ENCODE results near the gene EPC2.
A peak's percentile ranks its signal among the peaks of the same experiment; 100 is the strongest.
"Not testable (repeated sequence)": the region's sequence is repeated elsewhere in the genome, so short reads cannot be mapped to it uniquely, and the experiment has no call there.

The EPC2 gene

GRCh38 chr2:148674063-148675020 is 29.8 kb downstream of the EPC2 start:
- DNase-seq (ENCODE audit: low read depth in 2 of 2), result peak in 1 of 2 donors; percentile 17

DNA sequence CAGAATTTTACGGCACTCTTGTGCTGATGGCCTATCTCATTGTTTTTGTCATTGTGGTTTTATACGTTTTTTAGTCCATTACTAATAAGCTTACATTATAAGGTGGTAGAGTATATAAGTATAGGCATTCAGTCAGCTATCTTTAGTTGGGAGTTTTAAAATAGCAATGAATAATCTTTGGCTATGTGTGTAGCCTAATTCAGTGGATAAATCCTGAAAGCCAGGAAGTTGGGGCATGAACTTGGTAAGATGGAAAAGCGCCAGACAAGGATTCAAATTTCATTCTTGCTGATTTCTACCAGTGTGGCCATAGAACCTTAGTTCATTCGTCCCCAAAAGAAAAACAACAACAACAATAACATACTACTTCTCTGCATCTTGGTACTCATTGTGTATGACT is 31.2 kb downstream of the EPC2 start:
- no peak for DNase-seq (ENCODE audit: low read depth in 2 of 2)

- DNase-seq (ENCODE audit: low read depth in 2 of 2), result not testable (repeated sequence)
Observed at GRCh38 chr2:148678302-148679179, 34.0 kb downstream of the EPC2 start.

- no peak for DNase-seq (ENCODE audit: low read depth in 2 of 2)
Observed at GRCh38 chr2:148680462-148680861, 35.9 kb downstream of the EPC2 start.

- no peak for DNase-seq (ENCODE audit: low read depth in 2 of 2)
Observed at GRCh38 chr2:148681443-148681842, 36.9 kb downstream of the EPC2 start.

GRCh38 chr2:148681862-148682261 is 37.3 kb downstream of the EPC2 start:
- not testable (repeated sequence) for DNase-seq (ENCODE audit: low read depth in 2 of 2)

DNA sequence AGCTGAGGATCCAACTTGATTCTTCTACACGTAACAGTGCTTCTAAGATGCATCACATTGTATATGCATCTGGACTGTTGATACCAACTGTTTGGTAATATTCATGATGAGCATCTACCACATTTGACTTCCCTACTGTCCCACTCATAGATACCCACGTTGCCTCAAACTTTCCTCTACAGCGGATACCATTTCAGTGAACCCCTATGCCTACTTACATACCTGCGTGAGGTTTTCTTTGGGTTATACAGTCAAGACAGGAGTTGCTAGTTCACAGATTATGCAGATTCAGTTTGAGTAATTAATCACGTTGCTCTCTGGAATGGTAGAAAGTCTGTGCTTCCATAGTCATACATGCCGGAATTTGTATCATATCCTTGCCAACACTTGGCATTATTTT is 40.0 kb downstream of the EPC2 start:
- no peak for DNase-seq (ENCODE audit: low read depth in 2 of 2)

GRCh38 chr2:148687543-148687942 is 43.0 kb downstream of the EPC2 start:
- no peak for DNase-seq (ENCODE audit: low read depth in 2 of 2)

GRCh38 chr2:148688011-148688410 is 43.5 kb downstream of the EPC2 start:
- not testable (repeated sequence) for DNase-seq (ENCODE audit: low read depth in 2 of 2)

- no peak for DNase-seq (ENCODE audit: low read depth in 2 of 2)
Observed at GRCh38 chr2:148696985-148697384, 52.4 kb downstream of the EPC2 start.

- no peak for DNase-seq (ENCODE audit: low read depth in 2 of 2)
Observed at GRCh38 chr2:148699830-148700229, 55.3 kb downstream of the EPC2 start.

GRCh38 chr2:148701039-148701438 is 56.5 kb downstream of the EPC2 start:
- DNase-seq (ENCODE audit: low read depth in 2 of 2), result no peak

- DNase-seq (ENCODE audit: low read depth in 2 of 2), result no peak
Observed at GRCh38 chr2:148701877-148702276, 57.3 kb downstream of the EPC2 start.

- no peak for DNase-seq (ENCODE audit: low read depth in 2 of 2)
Observed at GRCh38 chr2:148702475-148702874, 57.9 kb downstream of the EPC2 start.

GRCh38 chr2:148704247-148704646 is 59.7 kb downstream of the EPC2 start:
- no peak for DNase-seq (ENCODE audit: low read depth in 2 of 2)

GRCh38 chr2:148716378-148716920 is 71.9 kb downstream of the EPC2 start:
- DNase-seq (ENCODE audit: low read depth in 2 of 2), result no peak

DNA sequence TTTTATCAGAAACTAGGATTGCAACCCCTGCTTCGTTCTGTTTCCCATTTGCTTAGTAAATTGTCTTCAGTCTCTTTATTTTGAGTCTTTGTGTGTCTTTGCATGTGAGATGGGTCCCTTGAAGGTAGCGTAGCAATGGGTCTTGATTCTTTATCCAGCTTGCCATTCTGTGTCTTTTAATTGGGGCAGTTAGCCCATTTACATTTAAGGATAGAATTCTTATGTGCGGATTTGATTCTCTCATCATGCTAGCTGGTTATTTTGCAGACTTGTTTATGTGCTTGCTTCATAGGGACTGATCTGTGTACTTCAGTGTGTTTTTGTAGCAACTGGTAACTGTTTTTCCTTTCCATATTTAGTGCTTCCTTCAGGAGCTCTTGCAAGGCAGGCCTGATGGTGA is 73.5 kb downstream of the EPC2 start:
- DNase-seq (ENCODE audit: low read depth in 2 of 2), result no peak

- no peak for DNase-seq (ENCODE audit: low read depth in 2 of 2)
Observed at GRCh38 chr2:148719195-148719749, 74.7 kb downstream of the EPC2 start.

GRCh38 chr2:148719941-148720436 is 75.4 kb downstream of the EPC2 start:
- no peak for DNase-seq (ENCODE audit: low read depth in 2 of 2)

DNA sequence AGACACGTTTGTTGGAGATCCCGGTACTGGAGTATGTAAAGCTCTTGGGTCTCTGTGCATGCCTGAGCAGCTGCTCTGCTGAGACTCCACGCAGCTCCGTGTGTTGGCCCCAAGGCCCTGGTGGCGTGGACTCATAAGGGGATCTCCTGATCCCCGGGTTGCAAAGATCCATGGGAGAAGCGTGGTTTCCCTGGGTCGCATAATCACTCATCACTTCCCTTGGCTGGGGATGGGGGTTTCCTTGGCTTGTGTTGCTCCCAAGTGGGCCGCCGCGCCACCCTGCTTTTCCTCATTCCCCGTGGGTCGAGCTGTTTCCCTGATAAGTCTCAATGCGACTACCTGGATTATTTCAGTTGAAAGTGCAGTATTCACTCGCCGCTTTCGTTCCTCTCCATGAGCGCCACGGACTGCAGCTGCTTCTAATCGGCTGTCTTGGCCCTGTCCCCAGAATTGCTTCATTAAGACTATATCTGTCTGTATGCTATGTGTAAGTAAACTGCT is 76.0 kb downstream of the EPC2 start:
- DNase-seq (ENCODE audit: low read depth in 2 of 2), result no peak

- DNase-seq (ENCODE audit: low read depth in 2 of 2), result no peak
Observed at GRCh38 chr2:148721520-148721931, 77.0 kb downstream of the EPC2 start.

Data from stimulated activated CD4-positive, alpha-beta T cell treated with anti-CD3 and anti-CD28 coated beads, Interleukin-1b, Interleukin-23, amount 100 ng/mL, for 4 hours (primary cell).